GM12872 (cell line): ENCODE measurements around the gene RANBP10.

Experiments used
- CTCF ChIP-seq: IDR thresholded peaks from 3 replicates; pipeline ENCODE4 v1.5.1; 2011; ENCODE audit warnings: low read depth, mild to moderate bottlenecking, low read length, moderate library complexity; ENCODE audit not compliant: insufficient read depth

RANBP10 gene

GRCh38 chr16:67675999-67676398, 130.4 kb downstream of the RANBP10 start:
- TF ChIP-seq CTCF, result no peak

- TF ChIP-seq CTCF, result no peak
Measured at GRCh38 chr16:67675579-67675935, 130.8 kb downstream of the RANBP10 start.

GRCh38 chr16:67674851-67675578, 131.3 kb downstream of the RANBP10 start:
- no peak for TF ChIP-seq CTCF

- TF ChIP-seq CTCF, result no peak
Measured at GRCh38 chr16:67673712-67674580, 132.4 kb downstream of the RANBP10 start.
